ENCODE data around the gene NOVA2. TPM values are rescaled to one million over a fixed set of nuclear protein-coding genes. Genes with fewer than 3 reads are reported as not detected.

The NOVA2 gene
- total RNA-seq, 1 experiment from 2014 or later = not detected

DNA sequence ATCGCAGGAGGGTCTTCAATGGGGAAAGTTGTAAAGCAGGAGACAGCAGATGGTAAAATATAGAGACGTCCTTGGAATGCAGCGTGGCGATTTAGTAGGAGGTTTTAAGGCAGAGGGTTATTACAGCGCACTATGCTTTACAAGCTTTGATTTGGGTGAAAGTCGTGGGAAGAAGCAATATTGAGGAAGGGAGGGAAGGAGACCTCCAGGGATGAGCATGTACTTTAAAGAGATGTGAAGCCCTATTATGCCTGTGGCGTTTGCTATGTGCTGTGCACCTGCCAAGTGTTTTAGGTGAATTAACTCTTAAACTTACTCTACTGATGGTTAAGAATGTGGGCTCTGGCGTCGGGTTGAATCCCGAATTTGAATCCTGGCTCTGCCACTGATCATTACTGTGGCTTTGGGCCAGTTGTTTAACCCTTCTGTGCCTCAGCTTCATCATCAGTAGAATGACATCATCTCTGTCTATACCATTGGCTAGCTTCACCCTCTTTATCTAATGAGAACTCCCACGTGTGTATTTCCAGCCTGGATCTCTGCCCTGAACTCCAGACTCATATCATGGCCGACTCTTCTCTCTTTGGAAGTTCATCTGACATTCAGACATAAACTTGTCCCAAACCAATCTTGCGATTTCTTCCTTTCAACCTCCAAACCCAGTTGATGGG is 22.2 kb upstream of the NOVA2 start:
- H3K27ac ChIP-seq (ENCODE audit: low read depth, low read length, poor library complexity, severe bottlenecking) = peak overlapping the region; percentile 86

DNA sequence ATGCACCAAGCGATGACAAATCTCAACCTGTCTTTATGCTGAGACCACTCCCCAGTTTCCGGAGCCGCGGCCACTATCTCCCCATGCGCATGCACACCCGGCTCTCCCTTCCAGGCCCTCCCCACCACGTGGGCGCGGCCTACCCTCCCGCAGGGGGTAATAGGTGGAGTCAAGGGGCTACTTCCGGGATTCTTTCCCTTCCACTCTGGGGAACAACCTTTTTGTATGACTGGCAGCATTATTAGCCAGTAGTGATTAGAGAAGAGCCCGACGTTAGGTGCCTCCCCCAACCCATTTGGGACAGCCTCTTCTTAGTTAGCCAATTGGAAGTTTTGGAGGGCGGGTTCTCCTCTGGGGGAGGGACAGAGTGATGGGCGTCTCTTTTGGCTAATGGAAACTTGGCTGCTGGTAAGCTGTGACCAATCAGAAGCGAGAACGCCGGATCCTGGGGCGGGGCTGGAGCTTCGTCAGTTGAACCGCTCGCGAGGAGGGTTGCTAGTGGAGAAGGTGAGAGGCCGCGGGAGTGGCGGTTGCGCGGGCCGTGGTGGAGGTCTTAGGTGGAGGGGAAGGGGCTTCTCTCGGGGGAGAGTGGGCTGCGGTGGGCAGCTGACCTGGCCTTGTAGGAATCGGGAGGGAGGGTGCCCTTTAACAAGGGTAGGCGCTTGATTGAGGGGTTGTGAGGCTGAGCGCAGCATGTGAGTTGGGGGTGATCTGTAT is 21.5 kb upstream of the NOVA2 start, which contains the start of gene CCDC61:
TSS of gene CCDC61 (plus strand) at position 470 of the 717 bp plus-strand sequence. CDS start 7,552 bp downstream, outside the sequence.
- no peaks in the 10 kb centered on the region for H3K27me3 ChIP-seq (replicated peaks; ENCODE audit: insufficient read depth, low read depth, low read length, poor library complexity)
- BruUV-seq (replicated peaks) = no TSS peak
- H3K36me3 ChIP-seq (ENCODE audit: insufficient read depth, low read length, poor library complexity, severe bottlenecking) = no peaks in the 10 kb centered on the region
- H3K27ac ChIP-seq (ENCODE audit: low read depth, low read length, poor library complexity, severe bottlenecking) = peak within 1 kb of the TSS; percentile 86
- H3K4me3 ChIP-seq (ENCODE audit: low read depth, low read length, poor library complexity, severe bottlenecking) = peak within 1 kb of the TSS; percentile 91
- TF ChIP-seq, protein P1, sequence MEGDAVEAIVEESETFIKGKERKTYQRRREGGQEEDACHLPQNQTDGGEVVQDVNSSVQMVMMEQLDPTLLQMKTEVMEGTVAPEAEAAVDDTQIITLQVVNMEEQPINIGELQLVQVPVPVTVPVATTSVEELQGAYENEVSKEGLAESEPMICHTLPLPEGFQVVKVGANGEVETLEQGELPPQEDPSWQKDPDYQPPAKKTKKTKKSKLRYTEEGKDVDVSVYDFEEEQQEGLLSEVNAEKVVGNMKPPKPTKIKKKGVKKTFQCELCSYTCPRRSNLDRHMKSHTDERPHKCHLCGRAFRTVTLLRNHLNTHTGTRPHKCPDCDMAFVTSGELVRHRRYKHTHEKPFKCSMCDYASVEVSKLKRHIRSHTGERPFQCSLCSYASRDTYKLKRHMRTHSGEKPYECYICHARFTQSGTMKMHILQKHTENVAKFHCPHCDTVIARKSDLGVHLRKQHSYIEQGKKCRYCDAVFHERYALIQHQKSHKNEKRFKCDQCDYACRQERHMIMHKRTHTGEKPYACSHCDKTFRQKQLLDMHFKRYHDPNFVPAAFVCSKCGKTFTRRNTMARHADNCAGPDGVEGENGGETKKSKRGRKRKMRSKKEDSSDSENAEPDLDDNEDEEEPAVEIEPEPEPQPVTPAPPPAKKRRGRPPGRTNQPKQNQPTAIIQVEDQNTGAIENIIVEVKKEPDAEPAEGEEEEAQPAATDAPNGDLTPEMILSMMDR (conservative IDR thresholded peaks at IDR 0.05; ENCODE audit: low read depth, low read length) = no peak
- no peak for TF ChIP-seq EZH2 (IDR thresholded peaks at IDR 0.05; ENCODE audit: borderline replicate concordance, low read depth, low read length, poor library complexity, severe bottlenecking)
- DNase-seq (ENCODE audit: low spot score) = peak; percentile 100
- H3K9me3 ChIP-seq (ENCODE audit: low read depth, low read length, poor library complexity, severe bottlenecking) = no peaks in the 10 kb centered on the region
- ChIA-PET CTCF (interaction anchor here (0.6 to 1.4 kb wide), 3 partner anchors 16 to 1064 kb away, joined by 3 to 6 read pairs (median 5); no protein-coding TSS in a partner anchor), POLR2A (ENCODE audit: low non-redundant PET) (interaction anchor here (0.7 kb wide), 1 partner anchor 10 kb away, joined by 3 read pairs; no protein-coding TSS in a partner anchor)
- H3K4me1 ChIP-seq (ENCODE audit: insufficient read depth, low read length, poor library complexity, severe bottlenecking) = peaks cover 12% of the 10 kb centered on the region
- intact Hi-C loops (cut with micrococcal nuclease; ENCODE audit: unreplicated experiment) = no loop called here

More for the DNA sequence above, 22.2 kb upstream of the NOVA2 start:
- Histone ChIP-seq H3K4me3 (ENCODE audit: low read depth, low read length, poor library complexity, severe bottlenecking) (peak overlapping the region; percentile 91), H3K9me3 (ENCODE audit: low read depth, low read length, poor library complexity, severe bottlenecking) (no peaks in the 10 kb centered on the region), H3K4me1 (ENCODE audit: insufficient read depth, low read length, poor library complexity, severe bottlenecking) (peaks cover 12% of the 10 kb centered on the region), H3K36me3 (ENCODE audit: insufficient read depth, low read length, poor library complexity, severe bottlenecking) (no peaks in the 10 kb centered on the region), H3K27me3 (replicated peaks; ENCODE audit: insufficient read depth, low read depth, low read length, poor library complexity) (no peaks in the 10 kb centered on the region)
- no peak for DNase-seq (ENCODE audit: low spot score)
- ChIA-PET CTCF (interaction anchor here (0.6 to 1.4 kb wide), 3 partner anchors 15 to 1065 kb away, joined by 3 to 6 read pairs (median 5); no protein-coding TSS in a partner anchor), POLR2A (ENCODE audit: low non-redundant PET) (interaction anchor here (0.7 kb wide), 1 partner anchor 10 kb away, joined by 3 read pairs; no protein-coding TSS in a partner anchor)
- TSS peak; percentile 84 for BruUV-seq (replicated peaks)
- intact Hi-C loops (cut with micrococcal nuclease; ENCODE audit: unreplicated experiment) = no loop called here
- TF ChIP-seq, protein P1 (conservative IDR thresholded peaks at IDR 0.05; ENCODE audit: low read depth, low read length) = no peak
- no peak for TF ChIP-seq EZH2 (IDR thresholded peaks at IDR 0.05; ENCODE audit: borderline replicate concordance, low read depth, low read length, poor library complexity, severe bottlenecking)

- Histone ChIP-seq H3K4me3 (ENCODE audit: low read depth, low read length, poor library complexity, severe bottlenecking) (peak overlapping the region; percentile 91), H3K27ac (ENCODE audit: low read depth, low read length, poor library complexity, severe bottlenecking) (no peak overlapping the region), H3K27me3 (replicated peaks; ENCODE audit: insufficient read depth, low read depth, low read length, poor library complexity) (no peaks in the 10 kb centered on the region), H3K36me3 (ENCODE audit: insufficient read depth, low read length, poor library complexity, severe bottlenecking) (no peaks in the 10 kb centered on the region), H3K4me1 (ENCODE audit: insufficient read depth, low read length, poor library complexity, severe bottlenecking) (peaks cover 6% of the 10 kb centered on the region), H3K9me3 (ENCODE audit: low read depth, low read length, poor library complexity, severe bottlenecking) (no peaks in the 10 kb centered on the region)
- TF ChIP-seq EZH2 (IDR thresholded peaks at IDR 0.05; ENCODE audit: borderline replicate concordance, low read depth, low read length, poor library complexity, severe bottlenecking) = no peak
- TF ChIP-seq, protein P1 (conservative IDR thresholded peaks at IDR 0.05; ENCODE audit: low read depth, low read length) = no peak
- ChIA-PET CTCF (interaction anchor here (1.4 kb wide), 1 partner anchor 83 kb away, joined by 5 read pairs; no protein-coding TSS in a partner anchor), POLR2A (ENCODE audit: low non-redundant PET) (no interaction called here)
- DNase-seq (ENCODE audit: low spot score) = no peak
- intact Hi-C loops (cut with micrococcal nuclease; ENCODE audit: unreplicated experiment) = no loop called here
- no TSS peak for BruUV-seq (replicated peaks)
These were observed 20.9 kb upstream of the NOVA2 start for GRCh38 chr19:45994456-45994997.

Data from A673 (cell line).